Measurements from ENCODE around the gene ITGBL1. TPM values are rescaled to one million over a fixed set of nuclear protein-coding genes. Genes with fewer than 3 reads are reported as not detected.
A peak's percentile ranks its signal among the peaks of the same experiment; 100 is the strongest.

The ITGBL1 gene
- polyA plus RNA-seq, 3 donors = not detected

- Histone ChIP-seq H3K36me3 (replicated peaks in 1 of 2; ENCODE audit: control insufficient read depth in 1 of 2, insufficient read depth in 2 of 2, low read length in 2 of 2) (no peaks in the 10 kb centered on the region), H2AFZ (ENCODE audit: insufficient read depth, low read depth, low read length, poor library complexity, severe bottlenecking) (no peak overlapping the region), H3K9ac (ENCODE audit: insufficient read depth, low read length, poor library complexity, severe bottlenecking) (no peak overlapping the region), H3K4me1 (ENCODE audit: control insufficient read depth in 1 of 2, insufficient read depth in 2 of 2, low read length in 2 of 2) (no peaks in the 10 kb centered on the region), H3K27ac (ENCODE audit: low read depth in 1 of 2, low read length in 2 of 2) (no peak overlapping the region), H3K27me3 (ENCODE audit: control insufficient read depth in 2 of 2, insufficient read depth in 2 of 2, low read length in 2 of 2) (no peaks in the 10 kb centered on the region), H3K4me2 (replicated peaks; ENCODE audit: extremely low read depth, low read length, poor library complexity, severe bottlenecking) (no peak overlapping the region), H4K20me1 (ENCODE audit: insufficient read depth, low read length) (no peaks in the 10 kb centered on the region), H3K9me3 (replicated peaks in 1 of 2; ENCODE audit: control insufficient read depth in 1 of 2, insufficient read depth in 1 of 2, low read length in 2 of 2) (no peaks in the 10 kb centered on the region), H3K4me3 (replicated peaks in 1 of 3; ENCODE audit: low read depth in 2 of 3, low read length in 3 of 3) (no peak overlapping the region), H3K79me2 (ENCODE audit: insufficient read depth, low read length) (no peaks in the 10 kb centered on the region)
- DNase-seq = peak; percentile 1 to 55 (median 5)
- H3K4me1 Mint-ChIP-seq = peaks cover 4% of the 10 kb centered on the region
- WGBS (ENCODE audit: insufficient coverage) = 36% methylated on average over 2 of the region's 4 CpGs
- no peak overlapping the region for H3K27ac Mint-ChIP-seq
- peaks cover 0 to 2% (median 0%) of the 10 kb centered on the region in 3 donors for H3K27me3 Mint-ChIP-seq (ENCODE audit: low read depth in 3 of 3)
- no peaks in the 10 kb centered on the region for H3K36me3 Mint-ChIP-seq
- TF ChIP-seq CTCF (IDR thresholded peaks at IDR 0.05) = no peak
- intact Hi-C loops (cut with micrococcal nuclease) = no loop called here
- H3K4me3 Mint-ChIP-seq = no peak overlapping the region
- peaks cover 0 to 5% (median 2%) of the 10 kb centered on the region in 7 donors for H3K9me3 Mint-ChIP-seq
Observed at GRCh38 chr13:101649488-101650126, 197.1 kb downstream of the ITGBL1 start.

GRCh38 chr13:101654883-101655282 lies 202.4 kb downstream of the ITGBL1 start:
- Mint-ChIP-seq H3K27me3 (ENCODE audit: low read depth in 3 of 3) (peaks cover 0 to 2% (median 0%) of the 10 kb centered on the region in 3 donors), H3K27ac (no peak overlapping the region), H3K4me1 (peaks cover under 1% of the 10 kb centered on the region), H3K36me3 (no peaks in the 10 kb centered on the region), H3K4me3 (no peak overlapping the region), H3K9me3 (peaks cover 0 to 3% (median 1%) of the 10 kb centered on the region in 7 donors)
- no peaks in the 10 kb centered on the region for H3K9me3 ChIP-seq (replicated peaks in 1 of 2; ENCODE audit: control insufficient read depth in 1 of 2, insufficient read depth in 1 of 2, low read length in 2 of 2)
- intact Hi-C loops (cut with micrococcal nuclease) = no loop called here
- no peaks in the 10 kb centered on the region for H3K4me1 ChIP-seq (ENCODE audit: control insufficient read depth in 1 of 2, insufficient read depth in 2 of 2, low read length in 2 of 2)
- H3K27me3 ChIP-seq (ENCODE audit: control insufficient read depth in 2 of 2, insufficient read depth in 2 of 2, low read length in 2 of 2) = no peaks in the 10 kb centered on the region
- DNase-seq = no peak
- H3K4me3 ChIP-seq (replicated peaks in 1 of 3; ENCODE audit: low read depth in 2 of 3, low read length in 3 of 3) = no peak overlapping the region
- TF ChIP-seq CTCF (IDR thresholded peaks at IDR 0.05) = no peak
- WGBS (ENCODE audit: insufficient coverage) = 72% methylated on average over 3 of the region's 4 CpGs
- no peak overlapping the region for H2AFZ ChIP-seq (ENCODE audit: insufficient read depth, low read depth, low read length, poor library complexity, severe bottlenecking)
- no peaks in the 10 kb centered on the region for H3K79me2 ChIP-seq (ENCODE audit: insufficient read depth, low read length)
- H3K27ac ChIP-seq (ENCODE audit: low read depth in 1 of 2, low read length in 2 of 2) = no peak overlapping the region
- H4K20me1 ChIP-seq (ENCODE audit: insufficient read depth, low read length) = no peaks in the 10 kb centered on the region
- no peak overlapping the region for H3K9ac ChIP-seq (ENCODE audit: insufficient read depth, low read length, poor library complexity, severe bottlenecking)
- H3K4me2 ChIP-seq (replicated peaks; ENCODE audit: extremely low read depth, low read length, poor library complexity, severe bottlenecking) = no peak overlapping the region
- no peaks in the 10 kb centered on the region for H3K36me3 ChIP-seq (replicated peaks in 1 of 2; ENCODE audit: control insufficient read depth in 1 of 2, insufficient read depth in 2 of 2, low read length in 2 of 2)

Data from CD14-positive monocyte (primary cell).